Urinary bladder (tissue), 4 donors: ENCODE results near the gene SAXO1. TPM values are rescaled to one million over a fixed set of nuclear protein-coding genes. Genes with fewer than 3 reads are reported as not detected.
A peak's percentile ranks its signal among the peaks of the same experiment; 100 is the strongest.

Experiments
- DNase-seq: peaks from one replicate; pipeline ENCODE4 v3.0.0-alpha.2; 2015; ENCODE audit errors: extremely low spot score
- H3K27ac ChIP-seq: one replicate; pipeline ENCODE4 v1.5.1; 2013; ENCODE audit warnings: low read depth, mild to moderate bottlenecking, moderate library complexity
- H3K36me3 ChIP-seq: one replicate; pipeline ENCODE4 v1.6.1; 2013; ENCODE audit warnings: mild to moderate bottlenecking, moderate library complexity; ENCODE audit not compliant: insufficient read depth
- H3K4me1 ChIP-seq: one replicate; pipeline ENCODE4 v1.6.1; 2013; ENCODE audit warnings: mild to moderate bottlenecking, moderate library complexity; ENCODE audit not compliant: insufficient read depth
- H3K4me3 ChIP-seq: one replicate; pipeline ENCODE4 v1.5.1; 2013; ENCODE audit warnings: low read depth, low read length
- WGBS: extraction: QIAGEN DNeasy Blood & Tissue Kit; methylation state at CpG from one replicate; pipeline ENCODE4 v1.1.7; 2013; 5-methylcytosine and 5-hydroxymethylcytosine counted together
- polyA plus RNA-seq: library from polyadenylated mRNA; stranded (reverse); fragments of 200-250 nt; gene quantifications from one replicate; pipeline ENCODE4 v1.2.3, GENCODE V29; 2013
- total RNA-seq: library from RNA; depleted of rRNA; stranded (reverse); fragments of >200 nt; gene quantifications from one replicate; pipeline ENCODE4 v1.2.3, GENCODE V29; 2014
- donor health status: healthy with polysubstance abuse.
- donor health status: healthy.

The SAXO1 gene
- total and polyA plus RNA-seq, 2 donors, result 0.03 to 0.21 TPM

DNA sequence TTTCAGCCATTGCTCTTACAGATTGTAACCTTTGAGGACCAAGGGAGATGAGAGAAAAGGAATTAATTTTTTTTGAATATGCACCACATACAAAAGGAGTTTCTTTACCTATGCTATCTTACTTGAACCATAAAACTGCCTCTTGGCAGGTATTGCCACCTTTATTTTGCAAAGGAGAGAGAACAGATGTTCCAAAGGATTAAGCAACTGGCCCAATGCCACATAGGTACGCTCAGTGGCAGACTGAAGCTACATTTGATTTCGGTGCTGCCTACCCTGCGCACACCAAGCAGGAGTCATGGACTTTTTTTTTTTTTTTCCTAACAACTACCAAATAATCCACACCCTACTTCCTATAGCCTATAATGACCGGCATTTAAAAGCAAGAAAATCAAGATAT is 43.1 kb downstream of the SAXO1 start:
- no peak overlapping the region for H3K27ac ChIP-seq
- no peak overlapping the region for H3K4me3 ChIP-seq
- 97% methylated on average over 4 of the region's 4 CpGs for WGBS
- no peaks in the 10 kb centered on the region for H3K4me1 ChIP-seq
- DNase-seq, result no peak
- no peaks in the 10 kb centered on the region for H3K36me3 ChIP-seq

DNA sequence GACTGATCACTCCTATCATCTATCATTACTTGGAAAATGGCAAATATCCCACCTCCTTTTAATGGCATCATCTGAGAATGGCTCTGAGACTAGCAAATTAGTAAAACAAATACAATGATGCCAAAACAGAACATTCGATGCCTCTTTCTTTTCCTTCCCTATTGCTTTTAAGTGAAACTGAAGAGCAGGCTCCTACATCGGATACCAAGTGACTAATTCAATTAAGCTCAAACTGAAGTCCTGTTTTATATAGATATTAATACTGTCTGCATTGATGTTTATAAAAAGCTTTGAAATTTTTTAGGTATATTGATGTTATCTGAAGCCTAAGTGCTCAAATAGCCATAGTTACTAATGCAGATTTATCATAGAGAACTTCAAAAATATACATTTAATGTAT is 43.9 kb downstream of the SAXO1 start:
- no peak overlapping the region for H3K27ac ChIP-seq
- 80% methylated on average over 2 of the region's 2 CpGs for WGBS
- no peaks in the 10 kb centered on the region for H3K4me1 ChIP-seq
- no peak for DNase-seq
- no peaks in the 10 kb centered on the region for H3K36me3 ChIP-seq
- H3K4me3 ChIP-seq, result no peak overlapping the region

DNA sequence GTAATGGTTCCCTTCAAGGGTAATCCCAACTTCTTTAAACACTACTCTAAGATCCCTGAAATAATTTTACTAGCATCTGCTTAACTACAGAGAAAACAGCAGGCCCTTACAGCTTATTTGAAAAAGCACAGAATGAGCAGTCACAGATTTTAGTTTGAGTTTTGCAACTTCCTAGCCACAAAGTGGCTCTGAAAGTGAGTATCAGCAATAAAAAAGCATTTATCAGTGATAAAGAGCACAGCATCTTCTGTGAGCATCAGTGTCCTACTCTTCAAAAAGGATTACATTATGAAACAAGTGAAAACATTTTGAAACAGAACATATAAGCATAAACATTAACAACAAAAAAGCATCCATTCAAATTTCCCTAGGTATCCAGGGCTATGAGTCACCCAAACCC is 45.0 kb downstream of the SAXO1 start:
- no peak for DNase-seq
- Histone ChIP-seq H3K4me1 (no peaks in the 10 kb centered on the region), H3K4me3 (no peak overlapping the region), H3K27ac (no peak overlapping the region), H3K36me3 (no peaks in the 10 kb centered on the region)

DNA sequence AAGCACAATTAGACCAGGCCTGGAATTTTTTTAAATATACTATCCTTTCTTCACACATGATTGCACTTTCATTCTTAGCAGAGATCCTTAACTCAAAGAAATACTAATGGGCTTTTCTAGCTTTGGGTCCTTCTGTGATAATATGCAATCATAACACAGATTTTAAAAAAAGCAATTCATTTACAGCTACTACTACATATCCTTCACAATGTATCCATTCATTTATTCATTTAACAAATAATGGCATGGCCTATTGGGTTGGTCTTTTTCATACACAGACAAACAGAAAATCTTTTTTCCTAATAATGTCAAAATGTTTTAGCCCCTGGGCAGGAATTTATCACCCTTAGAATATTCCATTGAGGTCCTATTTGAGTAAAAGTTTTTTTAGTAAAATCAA is 47.0 kb downstream of the SAXO1 start:
- H3K27ac ChIP-seq, result no peak overlapping the region
- no peaks in the 10 kb centered on the region for H3K36me3 ChIP-seq
- no peaks in the 10 kb centered on the region for H3K4me1 ChIP-seq
- no peak for DNase-seq
- no peak overlapping the region for H3K4me3 ChIP-seq

DNA sequence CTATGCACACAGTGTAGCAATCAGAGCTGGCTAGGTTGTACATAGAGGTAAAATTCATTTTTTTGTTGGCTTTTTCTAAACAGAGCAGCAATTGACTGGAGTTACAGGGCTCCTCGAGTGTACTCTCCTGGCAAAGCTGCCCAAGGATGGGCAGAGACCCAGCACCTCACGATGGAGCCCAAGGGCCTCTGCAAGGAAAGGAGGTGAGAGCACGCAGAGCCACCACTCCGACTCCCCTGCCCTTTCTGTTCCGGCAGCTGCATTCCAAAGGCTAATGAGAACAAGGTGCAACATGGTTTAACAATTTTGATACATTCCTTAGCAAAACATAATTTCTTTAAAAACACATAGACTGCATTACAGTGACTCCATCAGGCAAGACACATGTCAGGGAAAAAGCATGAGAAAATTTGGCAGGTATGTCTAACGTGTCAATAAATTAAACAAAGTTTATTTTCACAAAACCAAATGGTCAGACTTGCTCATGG is 47.5 kb downstream of the SAXO1 start:
- Histone ChIP-seq H3K4me1 (no peaks in the 10 kb centered on the region), H3K27ac (no peak overlapping the region), H3K4me3 (no peak overlapping the region), H3K36me3 (no peaks in the 10 kb centered on the region)
- no peak for DNase-seq
- 83% methylated on average over 6 of the region's 6 CpGs for WGBS

DNA sequence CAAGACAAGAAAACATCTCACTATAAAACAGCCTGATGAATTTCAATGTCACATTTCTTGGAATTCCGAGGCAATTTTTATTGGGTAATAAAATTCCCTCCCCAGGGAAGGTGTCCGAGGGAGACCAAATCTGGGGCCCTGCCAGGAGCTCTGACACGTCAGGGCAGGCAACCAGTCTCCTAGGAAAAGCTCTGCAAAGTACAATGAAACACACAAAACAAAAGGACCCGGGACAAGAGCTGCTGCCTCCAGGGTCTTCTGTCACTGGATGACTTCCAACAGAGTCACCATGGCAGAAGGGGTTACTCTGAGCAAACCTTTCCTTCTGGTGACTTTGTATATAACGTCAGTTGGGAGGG is 50.8 kb downstream of the SAXO1 start:
- Histone ChIP-seq H3K4me3 (no peak overlapping the region), H3K27ac (no peak overlapping the region), H3K36me3 (no peaks in the 10 kb centered on the region), H3K4me1 (no peaks in the 10 kb centered on the region)
- no peak for DNase-seq
- WGBS, result 49% methylated on average over 5 of the region's 5 CpGs

DNA sequence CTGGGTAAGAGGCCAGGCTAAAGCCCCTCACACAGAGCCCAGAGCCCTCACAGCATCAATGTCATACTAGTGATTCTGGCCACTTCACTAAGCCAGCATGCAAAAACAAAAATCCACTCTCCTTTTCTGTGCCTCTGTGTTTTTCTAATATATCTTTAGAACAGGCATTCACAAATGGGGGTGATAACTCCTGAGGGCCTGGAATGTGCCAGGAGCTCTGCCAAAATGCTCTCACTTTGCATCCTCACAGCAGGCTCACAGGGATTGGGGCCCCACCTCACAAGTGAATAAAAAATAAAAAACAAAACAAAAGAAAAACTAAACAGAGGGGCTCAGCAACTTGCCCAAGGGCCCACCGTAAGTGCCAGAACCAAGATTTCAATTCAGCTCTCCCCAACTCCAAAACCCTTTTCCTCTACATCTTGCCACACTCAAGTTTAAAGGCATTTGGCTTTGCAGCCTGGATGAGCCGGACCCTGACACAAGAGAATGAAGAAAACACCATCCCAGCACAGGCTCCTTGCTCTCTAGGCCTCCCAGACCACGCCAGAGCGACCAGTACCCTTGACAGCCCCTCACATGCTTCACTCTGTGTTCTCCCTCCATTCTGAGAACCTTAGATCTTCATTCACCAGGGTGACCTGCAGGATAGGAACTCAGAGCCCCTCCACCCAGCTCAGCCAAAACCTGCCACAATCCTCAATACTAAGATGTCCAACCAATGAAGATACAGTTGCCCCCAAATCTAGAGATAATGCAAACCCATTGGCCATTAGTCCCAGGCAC is 51.3 kb downstream of the SAXO1 start:
- WGBS, result 91% methylated on average over 4 of the region's 4 CpGs
- no peak overlapping the region for H3K27ac ChIP-seq
- DNase-seq, result no peak

DNA sequence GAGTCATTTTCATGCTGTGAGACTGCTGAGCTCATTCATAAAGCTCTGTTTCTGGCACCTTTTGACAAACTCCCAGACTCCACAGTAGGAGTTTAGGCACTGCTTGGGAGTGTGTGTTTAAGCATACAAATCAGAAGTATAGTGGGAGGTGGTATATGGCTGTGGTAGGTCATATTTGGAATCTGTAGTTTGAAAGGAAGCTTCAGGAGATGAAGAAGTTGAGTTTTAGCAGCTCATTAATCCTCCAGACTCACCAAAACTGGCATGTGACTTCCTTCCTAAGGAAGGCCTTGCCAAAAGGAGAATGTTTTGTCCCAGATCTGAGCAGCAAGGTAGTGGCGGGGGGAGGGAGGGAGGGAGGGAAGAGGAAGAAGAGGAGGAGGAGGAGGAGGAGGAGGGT is 52.8 kb downstream of the SAXO1 start:
- WGBS, result 33% methylated on average over 1 of the region's 1 CpG
- H3K27ac ChIP-seq, result no peak overlapping the region
- no peaks in the 10 kb centered on the region for H3K4me1 ChIP-seq
- DNase-seq, result no peak
- no peak overlapping the region for H3K4me3 ChIP-seq
- no peaks in the 10 kb centered on the region for H3K36me3 ChIP-seq

More for the DNA sequence above, 51.3 kb downstream of the SAXO1 start:
- no peaks in the 10 kb centered on the region for H3K36me3 ChIP-seq
- H3K4me1 ChIP-seq, result no peaks in the 10 kb centered on the region
- no peak overlapping the region for H3K4me3 ChIP-seq

DNA sequence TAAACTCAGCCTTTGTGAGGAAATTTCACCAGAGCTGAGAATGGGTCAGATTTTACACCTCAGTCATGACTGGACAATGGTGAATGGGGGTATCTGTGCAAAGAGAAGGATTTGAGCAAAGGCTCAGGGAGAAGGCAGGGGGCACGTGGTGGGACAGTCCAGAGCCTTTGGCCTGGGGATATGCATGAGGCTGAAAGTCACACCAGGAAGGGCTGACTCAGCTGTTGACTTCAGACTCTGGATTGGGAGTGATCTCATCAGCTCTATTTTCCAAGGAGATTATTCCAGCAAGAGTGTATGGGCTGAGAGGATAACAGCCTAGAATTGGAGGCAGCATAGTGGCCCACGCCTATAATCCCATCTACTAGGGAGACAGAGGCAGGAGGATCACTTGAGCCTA is 53.6 kb downstream of the SAXO1 start:
- H3K4me3 ChIP-seq, result no peak overlapping the region
- no peaks in the 10 kb centered on the region for H3K4me1 ChIP-seq
- H3K36me3 ChIP-seq, result no peaks in the 10 kb centered on the region
- H3K27ac ChIP-seq, result no peak overlapping the region
- DNase-seq, result no peak
- WGBS, result 81% methylated on average over 2 of the region's 2 CpGs

DNA sequence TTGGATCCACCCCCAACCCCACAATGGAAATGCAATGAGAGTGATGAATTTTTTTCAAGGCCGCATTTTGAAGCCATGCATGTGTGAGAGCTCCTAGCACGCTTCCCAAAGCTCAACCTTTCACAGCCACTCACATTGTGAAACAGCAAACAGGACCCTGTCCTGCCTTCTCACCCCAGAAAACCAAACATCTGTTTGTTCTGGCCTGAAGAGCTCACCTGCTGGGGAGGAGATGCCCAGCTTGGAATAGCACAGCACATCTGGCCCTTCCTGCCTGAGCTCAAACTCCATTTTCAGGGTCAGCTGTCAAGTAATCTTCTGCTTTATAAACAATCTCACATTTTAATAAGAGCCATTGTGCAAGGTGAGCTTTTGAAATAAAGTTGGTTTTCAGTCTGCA is 54.8 kb downstream of the SAXO1 start:
- Histone ChIP-seq H3K4me1 (no peaks in the 10 kb centered on the region), H3K27ac (no peak overlapping the region), H3K36me3 (no peaks in the 10 kb centered on the region), H3K4me3 (no peak overlapping the region)
- 98% methylated on average over 2 of the region's 2 CpGs for WGBS
- DNase-seq, result no peak

DNA sequence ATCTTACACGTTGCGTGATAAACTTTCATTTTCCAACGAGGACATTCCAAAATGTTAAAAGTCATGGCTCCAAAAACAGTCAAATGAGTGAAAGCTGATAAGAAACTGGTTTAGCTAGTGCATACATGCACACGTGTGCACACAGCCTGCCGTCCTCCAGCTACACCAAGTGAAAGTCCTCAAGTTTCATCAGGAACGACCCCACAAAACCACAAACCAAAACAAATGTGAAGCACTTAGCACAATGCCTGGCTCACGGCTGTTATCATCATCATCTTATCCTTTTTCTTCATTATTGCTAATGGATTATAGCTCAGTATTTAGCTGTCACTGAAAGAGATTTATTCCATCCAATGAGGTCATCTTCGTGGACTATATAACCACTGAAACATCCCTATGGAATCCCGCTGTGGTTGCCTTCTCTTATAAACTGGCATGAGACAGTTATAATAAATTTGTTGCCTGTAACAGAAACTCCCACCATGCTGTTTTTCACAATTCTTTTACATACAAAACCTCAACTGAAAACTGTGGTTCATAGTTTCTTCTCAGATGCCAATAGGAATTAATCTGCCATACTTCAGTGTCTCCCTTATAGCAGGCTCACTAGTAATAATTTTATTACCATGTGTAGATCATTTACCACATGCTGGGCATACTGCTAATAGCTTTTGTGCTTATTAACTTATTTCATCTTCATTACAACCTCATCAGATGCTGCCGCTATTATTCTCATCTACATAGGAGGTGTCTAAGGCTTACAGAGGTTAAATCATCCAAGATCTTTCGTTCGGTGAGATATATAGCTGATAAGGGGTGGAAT is 56.1 kb downstream of the SAXO1 start:
- no peak overlapping the region for H3K27ac ChIP-seq
- H3K36me3 ChIP-seq, result no peaks in the 10 kb centered on the region
- H3K4me1 ChIP-seq, result no peaks in the 10 kb centered on the region
- DNase-seq, result peak; percentile 41
- no peak overlapping the region for H3K4me3 ChIP-seq
- WGBS, result 41% methylated on average over 12 of the region's 12 CpGs

DNA sequence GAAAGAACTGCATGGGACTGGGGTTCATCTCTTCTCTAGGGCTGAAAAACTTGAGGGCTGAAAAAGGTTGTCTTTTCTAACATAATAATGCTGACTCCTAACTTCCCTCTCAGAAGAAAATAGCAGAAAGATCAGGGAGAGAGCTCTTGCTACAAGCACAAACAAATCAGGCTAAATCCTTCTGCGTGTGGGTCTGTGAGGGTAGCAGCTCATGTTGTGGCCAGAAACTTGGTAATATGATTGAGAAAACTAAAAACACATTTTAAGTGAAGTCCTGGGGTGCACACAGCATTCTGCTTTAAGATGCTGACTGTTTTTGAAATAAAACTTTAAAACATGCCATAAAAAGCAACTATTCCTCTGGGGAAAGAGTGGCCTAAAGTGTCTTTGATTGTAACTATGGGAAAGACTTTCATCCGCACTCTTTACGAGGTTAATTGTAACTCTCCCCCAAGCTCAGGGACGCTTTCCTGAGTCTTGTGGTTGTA is 56.7 kb downstream of the SAXO1 start:
- H3K4me1 ChIP-seq, result no peaks in the 10 kb centered on the region
- DNase-seq, result no peak
- no peaks in the 10 kb centered on the region for H3K36me3 ChIP-seq
- no peak overlapping the region for H3K4me3 ChIP-seq
- H3K27ac ChIP-seq, result no peak overlapping the region
- 32% methylated on average over 4 of the region's 4 CpGs for WGBS

DNA sequence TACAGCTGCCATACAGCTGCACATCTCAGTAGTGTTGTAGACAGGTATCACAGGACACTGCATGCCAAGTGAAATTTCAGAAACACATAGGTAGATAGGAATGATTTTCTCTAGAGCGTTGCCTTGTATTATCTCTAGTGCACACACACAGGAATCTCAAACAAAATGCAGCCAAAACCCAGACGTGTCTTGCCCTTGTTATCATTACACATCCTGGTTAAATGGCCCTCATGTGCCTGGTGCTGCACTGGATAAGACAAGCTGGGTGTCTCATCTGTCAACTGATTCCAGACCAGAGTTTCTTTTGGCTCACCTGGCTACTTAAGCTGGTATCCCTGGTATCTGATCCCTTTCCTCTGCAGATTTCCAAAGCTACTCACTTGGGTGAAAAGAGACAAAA is 59.7 kb downstream of the SAXO1 start:
- Histone ChIP-seq H3K36me3 (no peaks in the 10 kb centered on the region), H3K4me3 (no peak overlapping the region), H3K27ac (no peak overlapping the region), H3K4me1 (no peaks in the 10 kb centered on the region)
- WGBS, result 86% methylated on average over 2 of the region's 2 CpGs
- no peak for DNase-seq

DNA sequence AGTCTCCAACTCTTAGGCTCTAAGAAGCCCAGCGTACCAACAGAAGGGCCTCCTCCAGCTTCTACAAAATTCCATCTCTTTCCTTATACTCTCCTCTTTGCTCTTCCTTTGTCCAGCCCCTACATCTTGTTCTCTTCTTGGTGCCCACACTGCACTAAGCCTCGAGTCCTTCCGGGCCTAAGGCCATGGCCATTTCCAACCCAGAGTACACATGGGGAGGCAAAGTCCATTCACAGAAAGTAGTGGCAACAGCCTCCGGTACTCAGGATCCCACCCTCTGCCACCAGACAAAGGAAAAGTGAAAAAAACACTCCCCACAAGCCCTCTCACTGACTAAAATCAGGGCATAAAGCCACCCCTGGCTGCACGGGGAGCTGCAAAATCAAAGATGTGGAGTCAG is 60.3 kb downstream of the SAXO1 start:
- Histone ChIP-seq H3K27ac (no peak overlapping the region), H3K4me3 (no peak overlapping the region), H3K36me3 (no peaks in the 10 kb centered on the region), H3K4me1 (no peaks in the 10 kb centered on the region)
- DNase-seq, result no peak
- 86% methylated on average over 5 of the region's 5 CpGs for WGBS
